ENCODE results near the gene PIN1.

- TF ChIP-seq POLR2A (IDR thresholded peaks at IDR 0.05) (no peak), CTCF (IDR thresholded peaks at IDR 0.05) (no peak)
Measured at GRCh38 chr19:9877780-9878510, 42.8 kb downstream of the PIN1 start.
